HL-60/S4 (cell line): ENCODE data around the gene KRT85.
"Not testable (repeated sequence)": the region's sequence is repeated elsewhere in the genome, so short reads cannot be mapped to it uniquely, and the experiment has no call there.

ENCODE experiments used
- in situ Hi-C: fragments of 300-500 bp; cut with MboI; formaldehyde crosslinking; loops from 2 replicates; pipeline ENCODE4 v1.14.3; 2022; ENCODE audit warnings: low sequenced_read_pairs

Gene KRT85

DNA sequence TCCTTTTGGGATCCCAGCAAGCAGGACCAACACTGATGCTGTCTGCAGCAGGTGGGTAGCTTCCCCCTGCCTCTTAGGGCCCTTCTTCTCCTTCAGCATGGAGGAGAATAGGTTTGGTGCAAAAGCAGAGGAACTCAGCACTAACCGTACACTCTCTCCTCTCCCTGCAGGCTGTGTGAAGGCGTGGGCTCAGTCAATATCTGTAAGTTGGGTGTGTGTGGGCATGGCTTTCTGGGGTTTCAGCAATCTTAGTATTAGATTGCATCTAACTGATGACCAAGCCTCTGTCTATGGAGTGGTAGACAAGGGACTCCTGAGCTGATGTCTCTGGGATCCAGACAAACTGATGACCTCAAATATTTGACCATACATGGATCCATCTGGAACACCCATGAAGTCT is 14.3 kb downstream of the KRT85 start:
- in situ Hi-C loops: no loop called here

DNA sequence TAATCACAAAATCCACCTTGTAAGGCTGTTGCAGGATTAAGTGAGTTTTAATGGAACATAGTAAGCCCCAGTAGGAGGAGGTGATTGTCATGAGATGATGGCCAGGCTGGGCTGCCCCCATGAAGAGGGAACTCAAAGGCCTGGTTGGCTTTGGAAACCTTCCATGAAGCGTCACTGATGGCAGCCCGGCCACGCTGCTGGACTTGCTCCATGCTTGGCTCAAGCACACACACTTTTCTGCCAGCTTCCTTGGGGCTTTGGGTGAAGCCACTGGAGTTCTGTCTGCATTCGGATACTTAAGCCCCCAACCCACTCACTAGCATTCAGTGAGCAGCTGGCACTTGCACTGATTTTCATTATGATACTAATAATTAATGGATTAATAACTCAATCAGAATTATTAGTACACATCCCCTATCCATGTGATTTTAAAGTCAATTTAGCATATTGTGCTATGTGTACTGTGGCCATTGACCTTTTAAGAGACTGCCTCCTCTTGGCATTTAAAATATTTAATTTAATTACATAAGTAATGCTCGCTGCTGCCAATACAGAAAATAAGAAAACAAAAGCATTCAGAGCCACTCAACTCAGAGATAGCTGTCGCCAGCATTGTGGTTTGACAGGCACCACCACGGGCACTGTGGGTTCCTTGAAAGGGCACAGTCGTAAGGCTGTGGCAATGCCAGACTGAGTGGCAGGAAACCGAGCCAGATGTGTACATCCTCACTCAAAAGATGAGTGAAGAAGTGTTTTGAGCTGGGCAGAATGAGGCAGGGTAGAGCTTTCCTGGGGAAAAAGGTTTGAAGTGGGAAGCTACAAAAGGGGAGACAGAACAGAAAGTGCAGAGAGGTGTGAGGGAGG is 15.9 kb downstream of the KRT85 start:
- in situ Hi-C loops: no loop called here

DNA sequence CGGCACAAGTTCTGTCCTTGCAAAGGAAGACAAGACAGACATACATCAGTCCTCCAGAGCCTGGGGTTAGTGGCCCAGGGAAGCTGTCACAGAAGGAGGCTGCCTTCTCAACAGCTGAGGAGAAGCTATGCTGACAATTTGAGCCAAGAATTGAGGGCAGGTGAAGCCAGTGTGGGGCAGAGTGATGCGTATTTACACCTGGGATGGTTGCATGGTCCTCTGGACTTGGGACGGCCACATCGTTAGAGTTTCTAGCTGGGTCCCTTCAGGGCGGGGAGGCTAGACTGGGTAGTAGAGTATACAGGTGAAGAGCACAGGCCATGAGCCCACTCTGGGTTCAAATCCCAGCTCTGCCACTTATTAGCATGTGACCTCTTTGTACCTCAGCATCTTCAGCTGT is 16.5 kb downstream of the KRT85 start:
- in situ Hi-C loops: no loop called here

DNA sequence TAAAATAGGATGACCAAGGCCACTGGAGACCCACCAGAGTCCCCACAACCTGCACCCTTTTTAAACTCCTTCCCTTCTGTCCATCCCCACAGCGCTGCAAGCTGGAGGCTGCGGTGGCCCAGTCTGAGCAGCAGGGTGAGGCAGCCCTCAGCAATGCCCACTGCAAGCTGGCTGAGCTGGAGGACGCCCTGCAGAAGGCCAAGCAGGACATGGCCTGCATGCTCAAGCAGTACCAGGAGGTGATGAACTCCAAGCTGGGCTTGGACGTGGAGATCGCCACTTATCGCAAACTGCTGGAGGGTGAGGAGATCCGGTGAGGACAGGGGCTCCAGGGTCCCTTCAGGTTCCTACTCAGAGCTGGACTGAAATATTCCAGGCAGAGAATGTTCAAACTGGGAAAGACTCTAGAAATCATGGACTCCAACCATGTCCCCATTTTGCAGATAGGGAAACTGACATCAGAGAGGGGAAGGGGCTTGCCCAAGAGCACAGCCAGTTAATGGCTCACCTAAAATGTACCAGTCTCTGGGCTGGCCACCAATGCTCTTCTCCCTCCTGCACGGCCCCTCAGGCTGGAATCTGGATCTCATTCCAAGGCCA is 17.2 kb downstream of the KRT85 start:
- in situ Hi-C loops: no loop called here

DNA sequence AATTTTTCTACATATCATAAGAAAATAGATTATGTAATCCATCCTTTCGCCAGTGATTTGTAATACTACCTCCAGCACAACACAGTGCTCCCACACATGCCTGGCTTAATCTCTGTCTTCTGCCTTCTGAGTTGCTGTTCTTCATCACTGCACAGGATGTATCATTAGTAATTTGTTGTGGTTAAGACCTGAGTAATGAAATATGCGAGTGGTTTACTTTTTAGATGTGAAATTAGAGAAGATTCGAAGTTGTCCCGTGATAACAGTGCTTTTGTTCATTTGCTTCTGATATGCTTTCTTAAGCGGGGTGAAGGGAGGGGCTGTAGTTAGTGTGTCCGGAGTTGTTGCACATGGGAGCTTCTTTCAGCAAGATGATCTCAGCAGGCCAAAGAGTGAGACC is 18.1 kb downstream of the KRT85 start:
- in situ Hi-C loops: no loop called here

DNA sequence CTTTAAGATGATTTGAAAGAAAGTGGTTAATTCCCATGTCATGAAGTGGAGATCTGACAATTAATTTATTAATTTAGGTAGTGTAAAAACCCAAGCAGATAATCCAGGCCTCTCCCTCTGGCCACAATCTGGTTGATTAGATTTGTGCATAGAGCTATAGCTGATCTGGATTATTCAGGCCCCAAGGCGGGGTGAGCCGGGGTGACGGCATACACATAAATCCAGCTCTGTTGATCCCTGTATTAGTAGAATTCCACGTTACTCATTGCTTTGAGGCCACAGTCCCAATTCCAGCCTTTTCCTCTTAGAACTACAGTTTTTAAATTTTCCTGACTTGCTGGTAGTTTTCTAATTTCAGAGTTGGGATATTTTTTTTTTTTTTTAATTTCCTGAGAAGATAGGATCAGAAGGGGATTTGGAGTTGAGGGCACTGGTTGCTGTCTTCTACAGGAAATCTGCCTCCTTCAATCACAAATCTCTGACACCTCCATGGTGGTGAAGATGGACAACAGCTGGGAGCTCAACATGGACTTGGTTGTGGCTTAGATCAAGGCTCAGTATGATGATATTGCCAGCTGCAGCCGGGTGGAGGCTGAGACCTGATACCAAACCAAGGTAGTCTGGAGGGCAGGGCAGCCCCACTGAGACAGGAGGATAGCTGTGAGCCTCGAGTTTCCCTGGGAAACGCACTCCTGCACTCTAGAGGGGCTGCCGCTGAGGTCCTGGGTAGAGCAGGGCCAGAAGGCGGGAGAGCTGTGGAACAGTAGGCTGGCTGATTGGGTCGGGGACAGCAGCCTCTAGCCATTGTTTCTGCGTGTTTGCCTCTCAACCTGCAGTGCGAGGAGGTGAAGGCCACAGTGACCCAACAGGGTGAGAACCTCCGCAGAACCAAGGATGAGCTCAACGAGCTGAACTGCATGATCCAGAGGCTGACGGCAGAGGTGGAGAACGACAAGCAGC is 19.4 kb downstream of the KRT85 start:
- in situ Hi-C loops: no loop called here

DNA sequence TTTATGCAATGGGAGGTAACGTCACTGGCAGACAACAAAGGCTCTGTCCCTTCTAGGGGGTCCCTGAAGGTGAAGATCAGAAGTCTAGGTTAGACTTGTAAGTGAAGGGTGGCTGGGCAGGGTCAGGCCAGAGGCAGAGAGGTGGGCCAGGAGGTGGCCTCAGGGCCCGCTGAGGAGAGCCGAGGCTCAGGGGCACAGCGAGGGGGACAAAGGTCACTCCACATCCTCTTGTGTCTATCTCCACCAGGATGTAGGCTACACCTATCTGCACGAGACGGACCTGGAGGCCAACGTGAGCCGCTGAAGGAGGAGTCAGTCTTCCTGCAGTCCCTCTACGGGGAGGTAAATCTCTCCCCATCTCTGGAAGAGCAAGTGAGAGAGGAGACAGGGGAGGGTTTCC is 20.3 kb downstream of the KRT85 start:
- in situ Hi-C loops: no loop called here

DNA sequence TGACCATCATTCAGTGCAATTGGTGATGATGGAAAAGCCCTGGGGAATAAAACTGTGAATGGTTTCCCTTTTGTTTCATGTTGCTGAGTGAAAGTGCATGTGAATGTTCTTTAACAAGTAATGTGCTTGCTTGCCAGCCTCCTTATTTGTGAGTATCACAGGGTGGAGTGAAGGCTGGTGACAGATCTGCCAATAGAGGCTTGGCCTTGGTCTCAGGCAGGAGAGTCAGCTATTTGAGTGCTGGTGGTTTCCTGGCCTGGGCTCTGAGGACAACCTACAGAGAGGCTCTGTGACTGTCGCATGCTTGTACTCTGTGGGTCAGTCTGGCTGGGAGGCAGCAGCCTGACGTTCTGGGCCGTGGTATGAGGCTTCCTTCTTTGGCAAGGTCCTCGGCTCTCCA is 20.7 kb downstream of the KRT85 start:
- in situ Hi-C loops: no loop called here

DNA sequence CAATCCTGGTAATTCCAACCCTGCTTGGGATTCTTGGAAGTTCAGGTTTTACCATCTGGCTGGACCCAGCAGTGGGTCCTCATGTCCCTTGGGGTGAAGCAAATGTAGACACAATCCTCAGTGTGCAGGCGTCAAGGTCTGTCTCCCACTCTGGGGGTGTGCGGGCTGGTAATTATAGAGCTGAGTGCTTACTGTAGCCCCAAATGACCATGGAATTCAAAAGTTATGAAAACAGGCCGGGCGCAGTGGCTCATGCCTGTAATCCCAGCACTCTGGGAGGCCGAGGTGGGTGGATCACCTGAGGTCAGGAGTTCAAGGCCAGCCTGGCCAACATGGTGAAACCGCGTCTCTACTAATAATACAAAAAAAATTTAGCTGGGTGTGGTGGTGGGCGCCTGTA is 22.2 kb downstream of the KRT85 start:
- in situ Hi-C loops: not testable (repeated sequence)

DNA sequence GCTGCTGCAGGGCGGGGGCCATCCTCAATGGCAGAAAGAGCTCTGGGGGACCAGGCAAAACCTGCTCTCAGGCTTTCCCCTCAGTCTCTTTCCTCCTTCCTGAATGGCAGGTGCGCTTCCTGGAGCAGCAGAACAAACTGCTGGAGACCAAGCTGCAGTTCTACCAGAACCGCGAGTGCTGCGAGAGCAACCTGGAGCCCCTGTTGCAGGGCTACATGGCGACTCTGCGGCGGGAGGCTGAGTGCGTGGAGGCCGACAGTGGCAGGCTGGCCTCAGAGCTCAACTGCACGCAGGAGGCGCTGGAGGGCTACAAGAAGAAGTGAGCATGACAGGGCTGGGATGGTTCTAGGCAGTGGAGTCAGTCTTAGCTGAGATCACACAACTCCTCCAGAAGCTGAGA is 23.2 kb downstream of the KRT85 start:
- in situ Hi-C loops: no loop called here

DNA sequence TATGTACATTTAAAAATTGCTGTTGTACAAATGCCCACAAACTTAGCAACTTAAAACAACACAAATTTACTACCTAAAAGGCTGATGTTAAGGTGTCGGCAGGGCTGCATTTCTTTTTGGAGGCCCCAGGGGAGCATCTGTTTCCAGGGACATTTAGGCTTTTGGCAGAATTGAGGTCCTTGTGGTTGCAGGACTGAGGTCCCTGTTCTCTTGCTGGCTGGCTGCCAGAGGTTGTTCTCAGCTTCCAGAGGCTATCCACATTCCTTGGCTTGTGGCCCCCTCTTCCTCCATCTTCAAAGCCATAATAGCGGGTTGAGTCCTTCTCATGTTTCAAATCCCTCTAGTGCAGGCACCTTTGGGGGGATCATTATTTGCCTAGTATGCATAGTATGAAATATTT is 23.7 kb downstream of the KRT85 start:
- in situ Hi-C loops: no loop called here

DNA sequence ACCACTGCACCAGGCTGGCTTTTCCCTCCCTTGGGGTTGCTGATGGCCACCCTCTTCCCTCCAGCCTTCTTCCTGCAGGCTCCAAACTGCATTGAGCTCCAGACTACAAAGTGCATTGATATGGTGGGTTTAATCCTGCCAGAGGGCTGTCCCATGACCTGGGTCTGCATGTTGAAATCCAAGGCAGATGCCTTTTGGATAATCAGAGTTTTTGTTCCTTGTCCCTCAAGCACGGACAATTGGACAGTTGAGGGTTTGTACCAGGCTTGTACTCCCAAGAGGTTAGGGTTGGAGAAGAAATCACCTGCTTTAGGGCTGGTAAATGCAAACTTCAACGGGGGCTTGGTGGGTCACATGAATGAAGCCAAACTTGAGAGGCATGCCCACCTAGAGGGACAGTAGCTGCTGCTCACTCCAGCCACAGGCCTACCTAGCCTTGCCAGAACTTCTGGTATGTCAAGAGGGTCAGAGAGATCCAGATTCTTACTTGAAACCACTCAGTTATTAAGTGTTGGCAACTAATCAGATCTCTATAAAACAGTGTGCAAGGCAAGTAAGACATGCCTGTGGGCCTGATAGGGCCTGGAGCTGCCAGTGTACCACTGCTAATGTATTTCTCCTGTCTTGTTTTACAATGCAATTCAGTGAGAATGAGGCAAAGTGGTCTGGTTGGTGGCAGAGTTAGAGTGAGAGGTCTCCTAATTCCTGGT is 24.3 kb downstream of the KRT85 start:
- in situ Hi-C loops: no loop called here

DNA sequence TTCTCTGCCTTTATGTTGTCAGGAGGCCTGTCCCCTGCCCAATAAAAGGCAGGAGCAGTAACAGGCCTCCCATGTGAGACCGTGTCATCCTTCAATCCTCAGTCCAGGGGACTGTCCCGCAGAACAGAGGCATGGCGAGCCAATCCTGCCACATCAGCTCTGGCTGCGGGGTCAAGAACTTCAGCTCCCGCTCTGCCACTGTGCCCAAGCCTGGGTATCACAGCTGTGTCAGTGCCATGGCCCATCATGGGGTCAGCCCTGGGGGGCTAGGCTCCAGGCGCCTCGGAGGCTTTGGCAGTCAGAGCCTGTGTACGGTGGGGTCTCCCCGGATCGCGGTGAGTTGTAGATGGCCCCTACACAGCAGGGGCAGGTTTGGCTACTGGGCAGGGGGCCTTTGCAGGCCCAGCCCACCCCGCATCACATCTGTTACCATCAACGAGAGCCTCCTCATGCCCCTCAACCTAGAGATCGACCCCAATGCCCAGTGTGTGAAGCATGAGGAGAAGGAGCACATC is 26.2 kb downstream of the KRT85 start:
- in situ Hi-C loops: no loop called here

DNA sequence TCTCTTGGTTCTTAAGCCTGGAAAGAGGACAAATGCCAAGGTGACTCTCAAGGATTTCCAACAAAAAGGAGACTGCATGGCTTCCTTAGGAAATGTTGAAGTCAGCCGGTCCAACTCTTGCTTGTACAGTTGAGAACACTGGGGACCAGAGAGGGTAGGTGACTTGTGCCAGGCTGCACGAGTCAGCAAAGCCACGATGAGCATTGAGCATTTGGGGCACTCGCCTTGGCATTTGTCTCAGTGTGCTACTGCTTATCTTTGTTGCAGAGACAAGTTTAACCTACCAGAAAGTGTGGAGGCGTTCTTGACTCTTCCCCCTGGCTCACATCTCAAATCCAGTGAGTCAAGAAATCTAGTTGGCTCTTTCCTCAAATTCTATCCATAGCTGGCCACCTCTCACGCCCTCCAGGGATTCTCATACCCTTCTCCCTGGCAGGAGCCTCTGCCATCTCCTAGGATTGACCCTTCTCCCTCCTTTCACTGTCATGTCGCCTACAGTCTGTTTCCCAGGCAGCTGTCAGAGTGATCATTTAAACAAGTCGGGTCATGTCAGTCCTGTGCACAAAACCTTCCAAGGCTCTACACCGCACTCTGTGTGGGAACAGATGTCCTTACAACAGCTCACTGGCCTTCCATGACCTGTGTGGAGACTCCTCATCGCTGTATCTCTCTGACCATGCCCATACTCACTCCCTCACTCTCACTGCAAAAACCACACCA is 28.9 kb downstream of the KRT85 start:
- in situ Hi-C loops: no loop called here

DNA sequence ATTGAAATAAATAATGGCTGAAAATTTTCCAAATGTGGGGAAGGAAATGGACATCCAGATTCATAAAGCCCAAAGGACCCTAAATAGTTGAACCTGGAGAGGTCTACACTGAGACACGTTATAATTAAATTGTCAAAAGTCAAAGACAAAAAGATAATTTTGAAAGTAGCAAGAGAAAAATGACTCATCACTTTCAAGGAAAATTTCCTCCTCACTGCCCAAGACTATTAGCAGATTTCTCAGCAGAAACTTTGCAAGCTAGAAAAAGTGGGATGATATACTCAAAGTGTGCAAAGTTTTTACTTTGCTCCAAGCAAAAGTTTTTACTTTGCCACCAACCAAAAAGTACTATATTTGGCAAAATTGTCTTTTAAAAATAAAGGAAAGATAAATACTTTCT is 30.2 kb downstream of the KRT85 start:
- in situ Hi-C loops: no loop called here

DNA sequence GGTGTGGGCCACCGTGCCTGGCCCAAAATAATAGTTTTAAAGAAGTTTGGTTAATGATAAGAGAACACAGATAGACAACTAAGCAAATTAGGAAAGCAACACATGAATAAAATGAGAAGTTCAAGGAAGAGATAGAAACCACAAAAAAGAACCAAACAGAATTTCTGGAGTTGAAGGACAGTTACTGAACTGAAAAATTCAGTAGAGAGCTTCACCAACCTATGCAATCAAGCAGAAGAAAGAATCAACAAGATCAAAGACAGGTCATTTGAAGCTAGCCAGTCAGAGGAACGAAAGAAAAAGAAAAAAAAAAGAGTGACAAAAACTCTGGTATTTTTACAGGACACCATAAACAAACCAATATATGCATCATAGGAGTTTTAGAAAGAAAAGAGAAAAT is 30.6 kb downstream of the KRT85 start:
- in situ Hi-C loops: no loop called here

DNA sequence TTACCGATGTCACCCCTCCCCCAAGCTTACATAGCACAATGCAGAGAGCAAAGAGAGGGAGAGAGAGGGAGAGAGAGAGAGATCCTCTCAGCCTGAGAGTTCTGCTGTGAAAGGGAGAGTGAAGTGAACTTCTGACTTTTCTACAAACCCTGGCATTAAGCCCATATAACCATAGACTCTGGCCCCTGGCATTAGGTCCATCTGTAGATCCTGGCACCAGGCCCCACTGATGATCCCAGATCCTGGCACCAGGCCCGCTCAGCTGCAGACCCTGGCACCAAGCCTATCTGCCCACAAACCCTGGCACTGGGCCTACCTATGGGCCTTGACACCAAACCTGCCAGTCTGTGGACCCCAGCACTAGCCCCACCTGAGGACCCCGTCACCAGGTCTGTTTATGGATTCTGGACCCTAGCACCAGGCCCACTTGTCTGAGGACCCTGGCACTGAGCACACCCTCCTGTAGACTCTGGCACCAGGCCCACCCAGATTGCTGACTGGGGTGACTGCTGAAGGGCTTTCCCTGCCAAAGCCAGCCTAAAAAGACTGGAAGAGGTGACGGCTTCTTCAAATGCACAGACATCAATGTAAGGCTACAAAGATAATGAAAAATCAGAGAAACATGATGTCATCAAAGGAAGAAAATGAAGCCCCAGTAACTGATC is 31.6 kb downstream of the KRT85 start:
- in situ Hi-C loops: no loop called here

DNA sequence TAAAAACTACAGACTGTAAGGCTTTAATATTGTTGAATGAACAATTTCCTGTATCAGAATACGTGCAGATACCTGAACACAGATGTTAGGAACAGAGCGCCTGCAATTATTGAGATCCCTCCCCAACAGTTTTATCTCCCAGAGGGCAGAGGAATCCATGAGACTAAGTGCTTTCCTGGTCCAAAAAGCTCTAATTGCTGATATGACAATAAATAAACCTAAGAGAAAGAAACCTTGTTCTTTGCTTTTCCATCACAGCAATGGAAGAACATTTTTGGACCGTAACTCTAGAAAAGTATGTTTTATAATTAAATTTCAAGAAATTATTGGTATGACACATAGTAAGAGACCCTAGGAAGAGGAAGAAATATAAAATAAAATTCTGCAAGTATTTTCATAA is 33.1 kb downstream of the KRT85 start:
- in situ Hi-C loops: no loop called here

DNA sequence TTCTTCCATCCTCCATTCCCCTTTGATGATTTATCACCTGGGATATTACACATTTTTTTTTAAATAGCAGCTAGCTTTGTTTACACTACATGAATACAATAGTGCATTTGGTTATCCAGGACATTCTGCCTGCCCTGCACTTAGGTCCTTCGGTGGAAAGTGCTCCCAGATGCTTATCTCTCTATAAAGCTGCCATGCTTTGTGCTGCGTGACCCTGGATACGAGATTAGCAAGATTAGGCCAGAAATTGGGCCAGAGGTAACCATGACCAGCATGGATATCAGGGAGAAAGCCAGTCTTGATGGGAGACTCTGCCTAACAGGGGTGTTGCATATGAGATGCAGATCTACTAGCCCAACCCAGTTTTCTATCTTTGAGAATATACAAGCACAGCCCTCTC is 34.0 kb downstream of the KRT85 start:
- in situ Hi-C loops: no loop called here

DNA sequence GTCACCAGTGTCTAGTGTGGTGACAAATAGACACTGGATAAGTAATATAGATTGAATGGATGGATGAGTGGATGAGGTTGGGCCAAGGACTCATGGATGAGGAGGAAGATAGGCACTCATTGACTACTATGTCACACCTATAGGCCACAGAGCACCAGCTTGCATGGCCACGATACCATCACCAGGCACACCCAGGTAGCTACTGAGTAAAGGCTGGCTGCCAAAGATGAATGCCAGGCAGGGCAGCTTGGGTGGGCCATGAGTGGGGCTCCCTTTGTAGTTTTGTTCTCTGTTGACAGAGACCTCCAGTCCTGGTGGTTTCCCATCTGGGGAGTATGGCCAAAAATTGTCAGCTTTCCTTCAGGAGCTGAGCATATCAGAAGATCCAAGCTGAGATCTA is 34.9 kb downstream of the KRT85 start:
- in situ Hi-C loops: no loop called here
